ENCODE results near the gene LDLRAD4.

LDLRAD4 gene

DNA sequence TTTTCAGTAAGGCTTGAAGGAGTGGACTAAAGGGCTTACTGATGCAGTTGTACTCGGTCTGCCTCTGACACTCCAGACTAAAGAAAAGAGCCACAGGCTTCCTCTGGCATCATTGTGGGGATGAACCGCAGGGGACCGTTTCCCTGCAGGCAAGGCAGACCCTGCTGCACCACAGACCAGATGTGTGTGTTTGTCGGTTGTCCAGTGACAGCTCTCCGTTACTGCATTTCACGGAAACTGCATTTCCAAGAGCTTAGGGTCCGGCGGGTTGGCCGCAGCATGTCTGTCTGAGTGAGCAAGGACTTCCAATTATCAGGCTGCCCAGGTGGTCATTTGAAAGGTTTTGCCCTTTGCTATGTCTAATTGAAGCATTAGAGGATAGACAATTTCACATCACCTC, 409.7 kb downstream of the LDLRAD4 start:
- DNase-seq: peak; percentile 19 to 39

DNA sequence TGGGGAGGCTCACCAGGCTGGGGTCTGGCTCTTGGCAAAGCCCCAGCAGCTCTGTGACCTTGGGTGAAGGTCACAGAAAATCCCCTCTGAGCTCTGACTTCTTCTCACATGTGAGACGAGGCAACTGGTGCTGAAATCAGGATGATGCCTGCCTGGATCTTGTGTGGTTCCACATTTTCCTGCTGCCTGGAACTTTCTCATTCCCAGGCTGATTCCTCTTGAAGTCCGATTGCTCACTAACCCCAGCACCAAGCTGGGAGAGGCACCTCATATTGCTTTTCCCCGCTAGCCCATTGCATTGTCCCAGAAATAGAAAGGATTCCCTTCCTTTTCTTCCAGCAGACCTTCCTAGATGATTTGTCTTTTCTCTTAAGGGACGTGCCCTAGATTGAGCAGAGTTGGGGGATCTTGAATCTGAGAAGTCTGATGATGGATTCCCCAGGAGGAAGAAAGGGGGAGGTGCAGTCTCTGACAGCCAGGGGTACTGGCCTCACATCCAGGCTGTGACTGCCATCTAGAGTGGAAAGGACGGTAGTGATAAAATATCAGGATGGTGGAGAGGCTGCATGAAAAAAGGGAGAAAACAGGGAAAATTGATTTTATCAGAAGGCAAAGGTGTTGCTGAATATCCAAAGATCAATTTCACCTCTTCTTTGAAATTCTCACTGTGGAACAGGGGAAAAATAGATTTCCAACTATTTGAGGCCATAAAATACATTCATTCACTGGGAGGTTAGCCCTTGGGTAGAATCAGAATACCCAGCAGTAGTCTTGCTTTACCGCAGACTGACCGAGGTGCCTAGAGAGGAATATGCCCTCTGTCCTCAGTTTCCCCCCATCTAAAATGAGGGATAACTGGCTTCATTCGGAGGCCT, 411.5 kb downstream of the LDLRAD4 start:
- peak; percentile 87 to 89 for DNase-seq

DNA sequence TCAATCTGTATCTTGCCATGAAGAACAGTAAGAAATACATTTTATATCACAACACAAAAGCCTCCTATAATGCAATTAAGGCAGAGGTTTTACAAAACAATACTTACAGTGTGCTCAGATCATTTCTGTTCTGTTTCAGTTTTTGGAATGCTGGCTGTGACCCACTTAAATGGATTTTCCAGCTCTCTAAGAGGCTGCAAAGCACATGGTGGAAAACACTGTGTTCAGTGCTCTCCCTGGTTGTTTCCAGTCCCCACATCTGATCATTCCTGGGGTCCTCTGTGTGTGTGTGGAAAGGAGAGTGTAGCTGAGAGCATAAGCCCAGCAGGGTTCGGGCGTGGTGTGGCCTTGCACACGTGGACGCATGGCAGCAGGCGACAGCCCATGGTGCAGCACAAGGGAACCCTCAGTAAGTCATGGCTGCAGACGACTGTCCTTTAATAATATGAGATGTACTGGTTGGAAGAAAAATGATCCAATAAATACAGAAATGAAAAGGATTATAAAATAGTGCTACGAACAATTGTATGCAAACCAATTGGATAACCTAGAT, 412.2 kb downstream of the LDLRAD4 start:
- no peak for DNase-seq

DNA sequence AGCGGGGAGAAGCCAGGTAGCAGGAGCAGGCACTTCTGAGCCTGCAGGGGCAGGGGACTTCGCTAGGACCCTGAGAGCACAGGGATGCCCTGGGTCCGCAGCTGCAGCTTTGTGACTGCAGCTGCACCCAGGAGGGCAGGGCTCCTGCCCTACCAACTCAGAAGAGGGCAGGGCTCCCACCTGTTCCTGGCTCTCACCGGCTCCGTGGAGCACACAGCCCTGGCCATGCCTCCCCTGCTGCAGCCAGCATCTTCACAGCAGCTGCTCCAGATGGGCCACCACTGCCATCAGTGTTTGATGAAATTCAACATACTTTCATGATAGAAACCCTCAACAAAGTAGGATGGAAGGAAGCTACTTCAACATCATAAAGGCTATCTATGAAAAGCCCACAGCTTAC, 415.1 kb downstream of the LDLRAD4 start:
- no peak for DNase-seq

DNA sequence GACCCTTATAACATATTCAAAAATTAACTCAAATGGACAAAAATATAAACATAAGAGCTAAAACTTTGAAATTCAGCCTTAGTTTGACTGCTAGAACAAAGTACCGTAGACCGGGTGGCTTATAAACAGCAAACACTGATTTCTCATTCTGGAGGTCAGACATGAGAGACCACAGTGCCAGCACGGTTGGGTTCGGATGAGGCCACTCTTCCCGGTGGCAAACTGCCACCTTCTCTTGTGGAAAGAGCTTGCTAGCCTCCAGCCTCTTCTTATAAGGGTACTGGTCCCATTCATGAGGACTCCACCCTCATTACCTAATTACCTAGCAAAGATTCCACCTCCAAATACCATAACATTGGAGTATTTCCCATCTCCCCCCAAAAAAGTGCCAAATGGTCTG, 416.5 kb downstream of the LDLRAD4 start:
- DNase-seq: no peak

DNA sequence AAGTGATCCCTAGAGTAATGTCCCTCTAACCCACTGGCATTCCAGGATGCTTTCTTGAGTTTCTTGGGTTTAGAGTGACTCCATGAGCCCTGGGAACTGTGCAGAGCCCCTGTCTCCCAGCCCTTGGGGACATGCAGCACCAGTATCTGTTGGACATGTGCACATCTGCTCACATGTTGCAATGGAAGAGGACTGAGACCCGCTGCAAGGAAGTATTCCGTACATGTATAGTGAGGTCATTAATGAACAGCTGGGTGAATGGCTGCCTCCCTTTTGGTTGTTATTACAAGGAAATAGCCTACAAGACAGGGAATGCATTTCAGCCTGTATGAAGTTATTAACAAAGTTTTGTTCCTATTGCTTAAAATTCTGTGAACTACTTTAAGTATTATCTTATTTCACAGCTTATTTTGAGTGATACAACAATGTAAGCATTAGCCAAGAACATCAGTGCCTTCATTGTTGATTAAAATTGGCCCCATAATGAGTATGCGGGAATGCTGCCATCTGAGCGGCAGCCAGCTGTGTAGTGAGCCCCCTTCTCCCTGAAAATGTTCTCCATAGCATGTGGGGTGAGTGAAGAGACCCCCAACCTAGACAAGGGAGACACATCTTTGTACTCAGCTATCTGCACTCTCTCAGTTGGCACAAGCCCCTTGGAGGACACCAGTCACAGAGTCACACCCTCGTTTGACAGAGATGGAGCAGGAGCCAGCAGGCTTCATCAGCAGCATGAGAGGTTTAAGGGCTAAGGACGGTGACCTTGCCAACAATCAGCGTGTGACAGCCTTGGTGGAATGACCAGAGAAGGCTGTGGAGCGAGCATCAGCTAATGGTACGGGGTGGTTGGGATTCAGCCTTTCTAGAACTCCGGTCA, 420.4 kb downstream of the LDLRAD4 start:
- no peak for DNase-seq

DNA sequence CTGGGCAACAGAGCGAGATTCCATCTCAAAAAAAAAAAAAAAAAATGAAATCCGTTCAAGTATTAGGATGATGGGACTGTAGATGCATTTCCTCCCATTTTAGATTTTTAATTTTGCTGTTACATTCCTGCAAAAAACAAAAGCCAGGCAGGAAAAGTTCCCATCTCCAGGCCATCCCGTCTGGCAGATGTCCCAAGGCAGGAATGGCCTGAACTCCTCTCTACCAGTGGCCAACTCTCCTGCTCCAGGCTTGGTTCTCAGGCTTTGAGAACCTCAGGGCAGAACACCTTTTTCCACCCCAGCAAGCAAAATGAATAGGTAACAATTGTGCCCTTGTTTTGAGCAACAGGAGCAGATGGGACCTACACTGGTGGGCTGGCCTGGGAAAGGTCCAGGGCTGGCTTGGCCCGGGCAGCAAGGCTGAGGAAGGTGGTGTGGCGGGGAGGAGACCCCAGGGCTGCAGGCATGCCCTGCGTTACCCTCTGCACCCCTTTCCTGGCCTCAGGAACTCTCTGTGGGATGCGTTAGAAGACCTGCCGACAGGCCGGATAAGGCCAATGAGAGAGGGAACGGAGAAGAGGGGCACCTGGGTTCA, 421.8 kb downstream of the LDLRAD4 start:
- DNase-seq: no peak

DNA sequence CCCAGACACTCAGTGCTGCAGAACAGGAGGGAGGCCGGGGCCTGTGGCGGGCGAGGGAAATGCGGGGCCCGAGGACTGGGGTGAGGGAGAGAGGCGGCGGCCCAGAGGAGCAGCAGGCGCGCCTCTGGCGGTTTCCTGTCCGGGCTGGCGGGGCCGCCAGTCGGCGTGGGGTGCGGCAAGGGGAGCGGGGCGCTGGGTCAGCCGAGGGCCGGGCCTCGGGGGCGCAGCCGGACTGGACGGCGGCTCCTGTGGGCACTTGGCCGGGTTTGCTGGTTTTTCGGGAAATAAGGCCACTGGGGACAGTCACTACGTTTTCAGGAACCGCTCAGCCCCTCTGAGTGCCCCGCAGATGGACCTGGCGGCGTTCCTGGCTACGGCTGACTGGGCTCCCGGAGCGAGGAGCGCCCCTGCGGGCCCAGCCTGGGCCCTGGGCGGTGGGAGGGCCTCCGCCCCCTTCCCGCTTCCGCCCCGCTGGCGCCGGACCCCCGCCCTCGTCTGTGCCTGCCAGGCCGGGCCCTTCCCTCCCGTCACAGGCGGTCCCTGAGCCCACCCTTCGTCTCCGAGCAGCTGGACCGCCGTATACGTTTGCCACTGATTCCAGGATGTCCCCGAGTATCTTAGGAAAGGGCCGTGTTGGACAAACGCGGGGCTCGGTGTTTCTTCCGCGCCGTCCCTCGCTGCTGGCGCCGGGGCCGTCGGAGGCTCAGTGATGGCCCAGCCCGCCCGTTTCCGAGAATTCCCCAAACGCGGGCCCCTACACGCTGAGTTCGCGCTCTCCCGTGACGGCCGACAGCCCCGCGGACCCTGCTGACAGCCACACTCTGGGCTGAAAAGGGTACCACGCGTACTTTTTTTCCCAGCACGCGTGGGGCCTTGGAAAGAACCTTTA, 423.2 kb downstream of the LDLRAD4 start:
- no peak for DNase-seq

DNA sequence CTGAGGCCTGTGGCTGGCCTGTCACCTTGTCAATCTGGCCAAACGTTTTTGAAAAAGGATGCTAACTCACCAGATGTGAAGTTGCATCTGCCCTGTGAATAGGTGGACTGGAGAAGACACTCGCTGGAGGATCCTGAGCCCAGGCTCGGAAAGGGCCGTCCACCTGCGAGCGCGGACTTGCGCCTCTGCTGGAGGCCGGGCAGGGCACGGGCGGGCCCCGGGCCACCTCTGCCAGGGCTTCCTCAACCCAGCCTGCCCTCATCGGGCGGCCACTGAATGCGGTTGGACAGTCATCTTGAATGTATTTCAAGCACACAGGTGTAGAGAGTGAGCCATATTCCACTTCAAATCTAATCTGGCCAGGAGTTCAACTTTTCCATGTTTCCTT, 423.9 kb downstream of the LDLRAD4 start:
- DNase-seq: no peak

DNA sequence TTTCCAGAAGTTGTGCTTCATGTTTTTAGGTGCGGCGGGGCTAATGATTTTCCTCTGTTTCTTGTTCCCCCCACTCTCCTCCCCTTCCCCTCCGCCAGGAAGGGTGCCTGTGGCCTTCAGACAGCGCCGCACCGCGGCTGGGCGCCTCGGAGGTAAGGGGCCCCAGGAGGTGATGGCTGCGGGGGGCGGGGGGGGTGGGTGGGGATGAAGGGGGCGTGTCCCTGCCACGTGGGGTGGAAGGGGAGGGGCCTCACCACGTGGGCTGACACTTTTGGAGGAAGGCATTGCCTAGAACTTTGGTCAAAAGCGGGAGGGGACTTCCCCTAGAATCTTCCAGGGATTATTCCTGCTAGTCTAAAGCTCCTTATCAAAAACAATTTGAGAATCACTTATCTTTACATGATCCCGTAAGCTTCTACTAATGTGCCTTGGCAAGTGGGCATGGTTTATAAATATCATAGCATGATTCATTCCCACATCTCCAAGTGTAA, 424.7 kb downstream of the LDLRAD4 start:
- no peak for DNase-seq

DNA sequence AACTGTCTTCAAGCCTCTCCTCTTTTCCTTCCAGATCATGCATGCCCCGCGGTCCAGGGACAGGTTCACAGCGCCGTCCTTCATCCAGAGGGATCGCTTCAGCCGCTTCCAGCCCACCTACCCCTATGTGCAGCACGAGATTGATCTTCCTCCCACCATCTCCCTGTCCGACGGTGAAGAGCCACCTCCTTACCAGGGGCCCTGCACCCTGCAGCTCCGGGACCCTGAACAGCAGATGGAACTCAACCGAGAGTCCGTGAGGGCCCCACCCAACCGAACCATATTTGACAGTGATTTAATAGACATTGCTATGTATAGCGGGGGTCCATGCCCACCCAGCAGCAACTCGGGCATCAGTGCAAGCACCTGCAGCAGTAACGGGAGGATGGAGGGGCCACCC, 426.5 kb downstream of the LDLRAD4 start:
- DNase-seq: no peak

DNA sequence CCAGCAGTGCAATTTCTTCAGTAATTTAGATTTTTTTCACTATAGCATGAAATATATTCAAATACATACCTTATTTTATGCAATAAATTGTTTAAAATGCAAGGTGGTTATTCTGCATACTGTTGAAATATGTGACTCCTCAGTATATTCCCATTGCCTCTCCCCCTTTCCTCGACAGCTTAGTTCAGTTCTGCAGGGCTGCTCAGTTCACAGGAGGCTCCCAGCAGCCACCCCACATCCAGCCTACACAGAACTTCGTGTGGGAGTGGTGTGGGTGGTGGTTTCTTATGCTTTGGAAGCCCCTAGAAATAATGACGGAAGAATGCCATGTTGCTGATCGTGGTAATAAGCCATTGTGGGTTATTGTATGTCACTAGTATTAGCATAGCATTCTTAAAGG, 428.1 kb downstream of the LDLRAD4 start:
- no peak for DNase-seq

DNA sequence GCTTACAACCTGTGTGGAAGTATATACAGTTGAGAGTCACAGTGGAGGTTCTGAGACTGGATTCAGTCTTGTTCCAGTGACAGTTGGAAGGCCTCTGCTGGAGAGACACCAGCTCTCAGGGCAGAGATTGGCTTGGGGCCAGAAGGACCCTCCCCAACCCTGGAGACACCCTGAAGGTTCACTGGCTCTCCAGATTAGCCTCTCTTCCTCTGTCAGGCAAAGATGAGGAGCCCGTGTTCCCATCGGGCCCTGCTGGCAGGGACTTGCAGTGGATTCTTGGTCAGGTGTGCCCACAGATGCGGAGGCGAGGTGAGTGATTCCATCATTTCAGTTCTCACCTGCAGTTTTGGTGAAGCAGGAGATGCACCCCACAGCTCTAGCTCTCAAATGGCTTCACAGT, 429.2 kb downstream of the LDLRAD4 start:
- no peak for DNase-seq

DNA sequence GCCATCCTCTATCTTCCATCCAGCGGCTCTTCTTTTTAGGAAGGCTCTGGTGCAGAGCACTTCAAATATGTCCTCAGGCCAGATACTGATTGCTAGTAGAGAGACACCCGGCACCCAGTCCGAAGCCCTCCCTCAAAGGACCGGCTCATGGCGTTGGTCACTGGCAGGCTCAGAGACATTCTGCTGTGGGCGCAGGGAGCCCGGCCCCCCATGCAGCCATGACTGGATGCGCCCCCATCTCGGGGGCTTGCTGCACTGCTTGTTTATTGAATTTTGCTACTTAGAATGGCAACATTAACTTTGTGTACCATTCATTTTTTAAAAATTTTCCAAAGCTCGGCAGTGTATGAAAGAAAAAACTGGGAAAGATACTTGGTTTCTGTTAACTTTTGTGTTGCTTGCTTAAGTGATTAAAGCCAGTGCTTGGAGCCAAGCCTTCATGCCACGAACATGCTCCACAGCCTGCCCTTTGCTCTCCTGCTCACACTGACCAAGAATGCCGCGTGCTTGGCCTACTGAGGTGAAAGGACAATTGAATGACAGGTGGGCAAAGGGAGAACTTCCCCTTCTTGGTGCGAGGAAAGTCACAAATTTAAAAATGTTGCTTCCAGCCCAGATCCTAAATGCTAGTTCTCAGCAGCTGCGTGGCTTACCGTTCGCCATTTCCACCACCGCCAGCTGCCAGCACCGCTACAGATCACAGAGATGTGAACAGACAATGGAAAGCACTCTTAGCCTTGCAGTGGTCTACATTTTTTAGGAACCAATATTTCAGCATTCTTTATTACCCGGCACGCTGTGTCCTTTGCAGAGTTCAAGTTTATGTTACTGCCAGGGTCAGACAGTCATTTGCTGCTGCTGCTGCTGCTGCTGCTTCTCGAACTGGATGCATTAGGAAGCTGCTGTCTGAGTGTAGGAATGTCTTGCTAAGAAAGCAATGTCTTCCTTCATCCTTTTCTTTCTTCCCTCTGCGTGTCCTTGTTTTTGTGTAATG, 431.1 kb downstream of the LDLRAD4 start:
- DNase-seq: no peak

DNA sequence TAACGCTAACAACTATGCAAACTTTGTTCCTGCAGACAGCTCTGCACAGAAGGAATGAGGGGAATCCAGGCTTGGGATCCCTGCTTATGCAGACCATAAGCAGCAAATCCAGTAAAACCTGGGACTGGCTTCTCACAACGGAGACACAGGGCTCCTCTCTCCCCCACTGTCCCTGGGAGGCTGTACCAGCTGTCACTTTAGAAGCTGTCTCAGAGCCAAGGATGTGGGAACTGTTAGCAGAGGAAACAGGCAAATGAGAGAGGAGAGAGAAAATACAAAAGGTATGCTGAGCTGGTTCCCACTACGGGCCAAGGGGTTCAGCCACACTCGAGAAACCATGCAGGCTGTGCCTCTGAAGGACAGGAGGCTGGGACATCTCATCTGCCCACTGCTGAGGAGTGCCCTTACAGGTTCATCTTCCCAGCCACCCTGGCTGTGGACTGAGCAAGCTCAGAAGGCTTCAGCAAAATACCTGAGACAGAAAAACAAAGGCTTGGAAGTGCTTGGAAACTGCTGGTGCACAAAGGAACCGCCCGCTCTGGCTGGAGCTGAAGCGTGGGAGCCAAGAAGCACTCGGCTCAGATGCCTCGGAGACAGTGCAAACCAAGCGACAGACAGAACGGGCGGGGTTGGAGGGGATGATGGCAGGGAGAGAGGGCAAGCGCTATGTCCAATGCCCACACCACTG, 435.3 kb downstream of the LDLRAD4 start:
- DNase-seq: no peak

DNA sequence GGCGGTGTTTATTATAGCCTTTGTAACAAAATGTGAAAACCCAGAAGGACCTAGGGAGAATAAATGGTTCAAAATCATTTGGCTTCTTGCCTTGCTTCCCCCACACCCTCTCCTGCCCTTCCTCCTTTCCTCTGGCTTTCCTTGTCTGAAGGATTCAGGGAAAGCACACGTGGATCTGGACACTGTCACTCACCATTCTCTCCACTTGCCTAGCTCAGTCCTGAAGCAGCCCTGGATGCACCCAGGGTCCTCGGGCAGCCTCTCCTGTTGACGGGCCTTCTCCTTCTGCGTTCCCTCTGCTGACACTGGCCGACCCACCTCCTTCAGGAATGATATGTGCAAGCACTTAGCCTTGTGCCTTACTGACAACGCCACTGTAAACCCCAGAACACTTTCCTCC, 439.4 kb downstream of the LDLRAD4 start:
- no peak for DNase-seq

DNA sequence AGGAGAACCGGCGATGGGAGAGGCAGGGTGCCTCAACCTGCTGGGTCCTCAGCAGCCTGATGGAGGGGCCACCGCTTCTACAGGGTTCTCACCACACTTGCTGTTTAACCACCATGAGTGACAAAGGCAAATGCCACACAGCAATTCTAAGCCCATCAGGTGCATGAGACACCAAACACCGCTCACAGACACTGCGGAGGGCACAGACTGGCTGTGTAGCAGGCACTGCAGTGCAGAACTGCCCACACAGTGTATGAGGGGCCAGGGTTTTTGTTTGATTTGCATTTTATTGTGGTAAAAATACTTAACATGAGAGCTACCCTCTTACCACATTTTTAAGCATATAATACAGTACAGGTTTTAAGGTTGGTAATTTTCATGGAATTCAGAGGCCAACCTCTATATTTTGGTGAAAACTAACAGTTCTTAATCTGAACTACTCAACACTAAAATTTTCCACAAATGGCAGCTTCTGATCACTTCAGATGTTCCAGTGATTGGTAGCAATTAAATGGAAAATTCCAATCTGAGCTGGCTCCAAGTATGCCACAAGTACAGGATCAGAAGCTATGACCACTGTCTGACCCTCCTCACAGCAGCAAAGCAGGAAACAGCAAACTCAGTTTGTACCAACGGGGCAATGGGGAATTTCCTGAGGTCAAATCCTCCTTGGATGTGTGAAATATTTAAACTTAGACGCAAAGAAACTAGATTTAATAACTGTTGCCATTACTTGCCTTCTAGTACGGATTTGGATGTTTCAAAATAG, 440.1 kb downstream of the LDLRAD4 start:
- DNase-seq: no peak

DNA sequence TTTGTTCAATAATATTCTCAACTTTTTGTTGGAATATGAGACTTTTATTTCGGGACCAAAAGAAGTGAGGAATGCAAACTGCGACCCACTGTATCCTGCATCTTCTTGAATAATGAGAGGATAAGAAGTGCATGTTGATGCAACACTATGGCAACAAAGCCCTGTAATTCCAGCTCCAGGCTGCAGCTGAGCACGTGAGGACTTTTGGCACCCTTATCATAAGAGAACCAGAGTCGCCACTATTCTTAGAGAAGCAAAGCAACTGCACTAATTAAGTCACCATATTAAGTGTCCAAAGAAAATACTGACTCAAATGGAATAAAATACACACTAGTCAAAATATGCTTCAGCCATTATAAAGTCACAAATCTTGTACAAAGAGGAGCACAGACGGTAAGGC, 441.9 kb downstream of the LDLRAD4 start:
- DNase-seq: no peak

DNA sequence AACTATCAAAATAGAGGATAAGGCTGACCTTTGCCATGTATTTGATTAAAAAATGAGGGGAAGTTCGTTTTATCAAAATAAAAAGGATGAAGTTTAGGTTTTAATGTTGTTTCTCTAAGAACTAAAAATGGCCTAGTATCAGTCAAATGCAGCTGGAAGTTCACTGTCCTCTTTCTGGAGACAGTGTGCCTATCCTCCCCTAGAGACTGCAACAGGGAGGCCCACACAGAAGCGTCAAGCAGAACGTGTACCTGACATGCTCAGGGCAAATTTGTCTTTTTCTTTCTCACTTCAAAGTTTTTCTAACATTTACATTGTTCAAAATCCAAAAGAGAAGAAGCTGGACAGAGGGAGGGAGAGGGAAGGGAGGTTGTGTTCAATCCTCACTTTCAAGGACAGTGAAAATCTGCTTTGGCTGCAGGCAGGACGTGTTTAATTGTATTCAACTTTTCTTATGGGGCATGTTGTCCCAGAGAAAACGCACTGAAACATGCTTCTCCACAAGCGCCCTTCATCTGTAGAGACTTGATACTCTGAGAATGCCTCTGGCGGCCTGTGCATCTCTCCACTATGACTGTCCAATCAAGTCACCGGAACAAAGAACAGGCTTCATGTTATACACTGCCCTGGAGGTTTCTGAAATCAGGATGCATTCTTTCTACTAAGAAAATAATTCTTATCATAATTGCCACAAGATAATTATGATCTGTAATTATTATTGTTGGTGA, 442.7 kb downstream of the LDLRAD4 start:
- no peak for DNase-seq

Measured in Kasumi-1 (cell line).